HL-60 (cell line): Measurements from ENCODE around the gene ABCG8.

Source experiments
- DNase-seq, 2 experiments: peaks; one replicate each; pipeline ENCODE4 v3.0.0-alpha.2; 2010 to 2020; ENCODE audit warnings: low read depth in 1 of 2, low spot score in 1 of 2
- H3K27ac ChIP-seq: fragments of 250-450 bp; sonication (Bioruptor Pico); replicated peaks from 2 replicates; pipeline ENCODE4 v1.5.1; 2020; ENCODE audit warnings: mild to moderate bottlenecking, moderate library complexity
- H3K27me3 ChIP-seq: fragments of 250-450 bp; sonication (Bioruptor Pico); 2 replicates; pipeline ENCODE4 v1.5.1; 2021; ENCODE audit warnings: mild to moderate bottlenecking, moderate library complexity; ENCODE audit not compliant: insufficient read depth, poor library complexity, severe bottlenecking
- H3K4me3 ChIP-seq: replicated peaks from 2 replicates; pipeline ENCODE4 v1.5.1; 2011; ENCODE audit warnings: mild to moderate bottlenecking, control low read depth, low read length; ENCODE audit not compliant: insufficient read depth
- CTCF ChIP-seq: IDR thresholded peaks from one replicate; pipeline ENCODE4 v1.5.1; 2011; ENCODE audit warnings: low read length, control low read depth, inconsistent platforms; ENCODE audit not compliant: insufficient read depth
- GABPA ChIP-seq: IDR thresholded peaks from 2 replicates; pipeline ENCODE4 v1.6.1; 2012; ENCODE audit warnings: low read depth
- POLR2AphosphoS5 ChIP-seq: IDR thresholded peaks from 2 replicates; pipeline ENCODE4 v1.6.1; 2012; ENCODE audit warnings: low read depth
- REST ChIP-seq: IDR thresholded peaks from 2 replicates; pipeline ENCODE4 v1.6.1; 2012; ENCODE audit warnings: low read depth; ENCODE audit not compliant: insufficient replicate concordance
- SPI1 ChIP-seq: IDR thresholded peaks from 2 replicates; pipeline ENCODE4 v1.6.1; 2012; ENCODE audit warnings: low read depth, mild to moderate bottlenecking, borderline replicate concordance

ABCG8 gene

DNA sequence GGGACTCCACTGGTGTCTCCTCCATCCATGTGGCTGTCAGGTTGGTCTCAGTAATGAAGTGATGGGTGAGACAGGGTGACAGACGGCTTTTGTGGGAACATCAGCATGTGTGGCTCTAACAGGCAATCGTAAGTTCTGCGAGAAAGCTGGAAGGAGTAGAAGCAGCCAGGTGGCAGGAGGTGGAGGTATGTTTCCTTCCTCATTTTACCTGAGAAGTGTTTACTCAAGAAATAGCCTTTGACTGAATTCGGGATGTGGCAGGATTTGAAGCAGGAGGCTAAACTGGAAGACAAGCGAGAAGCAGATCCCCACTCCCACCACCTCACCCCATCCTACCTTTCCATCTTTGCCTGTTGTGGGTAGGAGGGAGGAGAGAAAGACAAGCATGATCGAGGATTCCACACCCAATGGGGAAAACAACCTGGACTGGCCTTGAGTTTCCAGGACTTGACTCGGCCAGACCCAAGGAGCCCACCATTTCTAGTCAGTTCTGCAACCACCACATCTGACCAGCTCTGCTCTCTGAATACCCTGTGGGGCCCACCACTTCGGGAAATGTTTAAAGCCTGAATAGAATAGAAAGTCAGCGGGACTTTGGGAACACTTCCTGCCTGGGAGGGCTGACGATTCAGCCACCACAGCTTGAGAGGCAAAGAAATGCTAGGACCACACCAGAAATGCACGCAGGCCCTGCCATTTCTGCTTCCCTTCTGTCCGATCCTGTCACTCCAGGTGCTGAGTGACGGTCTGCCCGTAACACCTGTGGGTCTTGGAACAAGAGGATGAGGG, 1.2 kb downstream of the ABCG8 start:
- Histone ChIP-seq H3K4me3 (no peak overlapping the region), H3K27ac (no peak overlapping the region), H3K27me3 (no peaks in the 10 kb centered on the region)
- DNase-seq = no peak
- no peak for TF ChIP-seq REST
- TF ChIP-seq CTCF = no peak
- TF ChIP-seq SPI1 = no peak
- no peak for TF ChIP-seq POLR2AphosphoS5
- no peak for TF ChIP-seq GABPA

- no peaks in the 10 kb centered on the region for H3K27me3 ChIP-seq
- no peak overlapping the region for H3K4me3 ChIP-seq
- no peak for DNase-seq
- no peak for TF ChIP-seq CTCF
- TF ChIP-seq GABPA = no peak
- TF ChIP-seq SPI1 = no peak
- no peak for TF ChIP-seq POLR2AphosphoS5
- no peak for TF ChIP-seq REST
- H3K27ac ChIP-seq = no peak overlapping the region
These were observed 2.2 kb downstream of the ABCG8 start for GRCh38 chr2:43840965-43841364.

- TF ChIP-seq SPI1 (no peak), CTCF (no peak), REST (no peak), GABPA (no peak)
These were observed 3.4 kb downstream of the ABCG8 start for GRCh38 chr2:43841949-43842865.

More at GRCh38 chr2:43841949-43842865, 3.4 kb downstream of the ABCG8 start:
- DNase-seq = no peak
- H3K27me3 ChIP-seq = no peaks in the 10 kb centered on the region
- no peak overlapping the region for H3K27ac ChIP-seq
- no peak overlapping the region for H3K4me3 ChIP-seq
